ENCODE data around the gene CTSC. TPM values are rescaled to one million over a fixed set of nuclear protein-coding genes. Genes with fewer than 3 reads are reported as not detected.

The CTSC gene
- total RNA-seq, 1 experiment from 2014 or later: 38.8 TPM

- DNase-seq (ENCODE audit: low spot score): no peak
Observed at GRCh38 chr11:88318017-88318416, 19.5 kb downstream of the CTSC start.

GRCh38 chr11:88317536-88317935 lies 20.0 kb downstream of the CTSC start:
- DNase-seq (ENCODE audit: low spot score): no peak

GRCh38 chr11:88315981-88316441 lies 21.5 kb downstream of the CTSC start:
- no peak for DNase-seq (ENCODE audit: low spot score)

- DNase-seq (ENCODE audit: low spot score): no peak
Observed at GRCh38 chr11:88315015-88315414, 22.5 kb downstream of the CTSC start.

- DNase-seq (ENCODE audit: low spot score): no peak
Observed at GRCh38 chr11:88313441-88313840, 24.1 kb downstream of the CTSC start.

GRCh38 chr11:88312628-88313027 lies 24.9 kb downstream of the CTSC start:
- no peak for DNase-seq (ENCODE audit: low spot score)

- DNase-seq (ENCODE audit: low spot score): peak; percentile 1
Observed at GRCh38 chr11:88310246-88310645, 27.3 kb downstream of the CTSC start.

GRCh38 chr11:88308576-88308975 lies 29.0 kb downstream of the CTSC start:
- DNase-seq (ENCODE audit: low spot score): no peak

- DNase-seq (ENCODE audit: low spot score): no peak
Observed at GRCh38 chr11:88307749-88308425, 29.6 kb downstream of the CTSC start.

- no peak for DNase-seq (ENCODE audit: low spot score)
Observed at GRCh38 chr11:88306785-88307184, 30.8 kb downstream of the CTSC start.

GRCh38 chr11:88305430-88305829 lies 32.1 kb downstream of the CTSC start:
- no peak for DNase-seq (ENCODE audit: low spot score)

- DNase-seq (ENCODE audit: low spot score): no peak
Observed at GRCh38 chr11:88304352-88304751, 33.2 kb downstream of the CTSC start.

- DNase-seq (ENCODE audit: low spot score): no peak
Observed at GRCh38 chr11:88303037-88303436, 34.5 kb downstream of the CTSC start.

- no peak for DNase-seq (ENCODE audit: low spot score)
Observed at GRCh38 chr11:88301488-88302140, 35.9 kb downstream of the CTSC start.

- DNase-seq (ENCODE audit: low spot score): no peak
Observed at GRCh38 chr11:88300888-88301487, 36.5 kb downstream of the CTSC start.

- DNase-seq (ENCODE audit: low spot score): no peak
Observed at GRCh38 chr11:88297863-88298262, 39.7 kb downstream of the CTSC start.

- no peak for DNase-seq (ENCODE audit: low spot score)
Observed at GRCh38 chr11:88297421-88297820, 40.1 kb downstream of the CTSC start.

- no peak for DNase-seq (ENCODE audit: low spot score)
Observed at GRCh38 chr11:88295028-88295427, 42.5 kb downstream of the CTSC start.

GRCh38 chr11:88293931-88294330 lies 43.6 kb downstream of the CTSC start:
- no peak for DNase-seq (ENCODE audit: low spot score)

- DNase-seq (ENCODE audit: low spot score): peak; percentile 9
Observed at GRCh38 chr11:88292171-88292843, 45.2 kb downstream of the CTSC start.

- DNase-seq (ENCODE audit: low spot score): no peak
Observed at GRCh38 chr11:88288560-88288959, 49.0 kb downstream of the CTSC start.

- no peak for DNase-seq (ENCODE audit: low spot score)
Observed at GRCh38 chr11:88284336-88285050, 53.0 kb downstream of the CTSC start.
